HG02981 (cell line): ENCODE results near the gene PLEKHA7.

Experiments
- ATAC-seq: cut with Tn5 transposase; IDR thresholded peaks from one replicate; pipeline ENCODE4 v1.9.1; 2021; ENCODE audit warnings: mild to moderate bottlenecking, moderate library complexity; ENCODE audit not compliant: unreplicated experiment

PLEKHA7 gene

DNA sequence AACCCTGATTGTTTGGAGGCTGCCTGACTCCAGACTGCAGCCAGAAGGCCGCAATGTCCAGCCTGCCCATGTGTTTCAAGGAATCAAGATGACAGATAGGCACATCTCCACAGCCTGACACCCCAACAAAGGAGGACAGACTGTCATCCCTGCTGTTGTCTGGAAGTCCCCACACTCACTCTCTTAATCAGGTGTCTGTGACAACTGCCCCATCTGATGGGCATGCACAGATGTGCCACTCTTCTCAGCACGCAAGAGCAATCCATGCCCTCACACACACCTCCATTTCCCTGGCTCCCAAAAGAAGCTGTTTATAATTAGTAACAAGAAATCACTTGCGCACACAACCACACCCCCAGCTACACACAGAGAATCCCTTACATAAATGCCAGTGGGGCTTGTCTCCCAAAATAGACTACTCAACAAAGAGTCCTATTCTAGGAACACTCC, 158.2 kb downstream of the PLEKHA7 start:
- ATAC-seq, result no peak

DNA sequence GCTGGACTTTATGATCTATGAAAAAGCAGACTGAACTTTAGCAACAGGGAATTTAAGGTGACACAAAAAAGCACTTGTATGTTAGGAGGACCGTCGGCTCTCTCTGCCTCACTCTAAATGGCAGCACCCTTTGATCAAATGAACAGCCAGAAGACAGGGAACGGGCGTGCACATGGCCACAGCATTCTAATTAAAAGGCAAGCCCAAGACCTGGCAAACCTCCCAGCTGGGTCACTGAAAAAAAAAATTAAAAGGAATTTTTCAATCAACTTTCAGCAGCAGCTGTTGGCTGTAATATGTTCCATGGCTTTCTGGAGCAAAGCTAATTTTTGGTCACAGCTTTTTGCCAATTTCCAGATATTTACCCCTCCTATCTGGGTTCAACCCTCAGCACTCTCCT, 159.2 kb downstream of the PLEKHA7 start:
- ATAC-seq, result no peak

GRCh38 chr11:16853859-16854258, 160.4 kb downstream of the PLEKHA7 start:
- ATAC-seq, result no peak

- ATAC-seq, result no peak
Measured at GRCh38 chr11:16853266-16853665, 160.9 kb downstream of the PLEKHA7 start.

DNA sequence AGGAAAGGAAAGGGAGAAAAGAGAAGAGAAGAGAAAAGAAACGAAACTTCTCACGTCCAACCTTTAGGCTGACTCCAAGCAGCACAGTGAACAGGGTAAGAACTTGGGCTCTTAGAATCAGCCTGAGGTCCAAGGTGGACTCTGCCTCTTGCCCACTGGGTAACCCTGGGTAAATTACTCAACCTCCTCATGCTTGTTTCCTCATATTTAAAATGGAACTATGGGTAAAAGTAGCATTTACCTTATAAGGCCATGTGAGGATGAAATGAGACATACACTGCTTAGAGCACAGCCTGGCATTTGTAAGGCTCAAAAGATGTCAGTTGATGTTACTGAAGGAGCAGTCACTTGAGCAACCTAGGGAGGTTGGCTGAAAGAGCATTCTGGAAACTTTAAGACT, 167.9 kb downstream of the PLEKHA7 start:
- ATAC-seq, result no peak

DNA sequence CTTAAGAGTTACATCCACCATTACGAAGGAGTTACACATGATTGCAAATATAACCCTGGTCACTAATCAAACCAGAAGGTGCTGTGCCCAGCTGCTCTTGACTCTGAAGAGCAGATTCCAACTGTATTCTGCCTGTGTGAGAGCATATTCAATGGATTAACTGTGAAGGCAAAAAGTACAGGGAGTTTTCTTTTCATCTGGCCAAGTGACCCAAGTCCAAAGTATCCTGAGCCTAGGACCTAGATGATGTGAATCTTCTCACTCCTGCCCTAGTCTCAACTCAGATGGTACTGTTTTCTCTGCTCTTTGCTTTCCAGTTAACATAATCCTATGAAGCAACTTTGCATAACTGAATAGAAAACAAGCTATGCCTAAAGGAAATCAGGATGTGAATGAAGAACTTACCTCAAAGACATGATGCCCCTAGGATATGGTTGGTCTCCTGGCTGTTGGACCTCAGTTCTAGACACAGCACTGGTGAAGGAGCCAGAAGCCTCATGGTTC, 169.9 kb downstream of the PLEKHA7 start:
- no peak for ATAC-seq

- ATAC-seq, result no peak
Measured at GRCh38 chr11:16843294-16843693, 170.9 kb downstream of the PLEKHA7 start.

DNA sequence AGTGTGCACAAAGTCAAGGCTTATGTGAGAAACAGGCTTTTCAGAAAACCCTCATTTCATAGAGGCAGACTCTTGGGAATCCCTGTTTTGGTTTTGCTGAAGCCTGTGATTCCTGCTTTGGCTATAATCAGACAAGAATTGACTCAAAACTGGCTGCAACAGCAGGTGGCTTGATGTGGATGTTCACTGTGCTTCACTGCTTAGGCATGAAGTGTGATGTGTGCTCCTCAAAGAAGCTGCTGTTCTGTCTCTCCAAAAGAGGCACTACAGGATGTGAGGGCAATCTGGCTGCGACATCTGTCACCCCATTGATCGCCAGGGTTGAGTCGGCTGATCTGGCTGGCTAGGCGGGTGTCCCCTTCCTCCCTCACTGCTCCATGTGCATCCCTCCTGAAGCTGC, 172.2 kb downstream of the PLEKHA7 start:
- no peak for ATAC-seq

DNA sequence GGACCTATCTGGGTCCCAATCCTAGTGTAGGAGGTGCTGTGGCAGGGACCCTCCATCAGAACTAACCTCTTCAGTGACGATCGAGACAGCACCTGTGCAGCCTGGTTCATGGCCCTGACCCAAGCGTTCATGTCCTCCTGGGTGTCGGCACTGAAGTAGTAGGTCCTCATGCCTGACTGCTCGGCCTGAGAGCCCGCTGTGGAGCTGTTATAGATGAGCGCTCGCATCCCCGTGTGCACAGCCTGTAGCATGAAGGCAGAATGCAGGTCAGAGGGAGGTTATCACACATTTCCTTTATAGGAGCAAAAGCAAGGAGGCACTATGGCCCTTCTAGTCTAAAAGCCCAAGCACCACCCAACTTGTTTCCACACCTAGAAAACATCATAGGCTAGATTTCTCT, 172.7 kb downstream of the PLEKHA7 start:
- no peak for ATAC-seq

DNA sequence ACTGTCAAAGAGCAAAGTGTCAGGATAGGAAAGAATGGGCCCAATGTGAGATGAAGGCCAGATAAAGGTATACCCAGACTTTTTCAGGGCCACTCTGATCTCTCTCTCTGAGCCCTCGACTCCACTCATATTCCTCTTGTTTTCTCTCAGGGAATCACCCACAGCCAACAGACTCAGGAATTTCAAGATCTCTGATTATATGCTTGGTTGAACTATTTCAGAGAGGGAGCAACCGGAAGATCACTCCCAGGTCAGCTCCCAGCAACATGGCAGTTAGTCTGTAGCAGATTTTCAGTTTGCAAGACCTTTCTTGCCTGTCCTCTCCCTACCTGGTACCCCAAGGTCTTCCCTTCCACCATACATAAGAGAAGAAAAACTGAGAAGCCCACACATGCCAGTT, 173.3 kb downstream of the PLEKHA7 start:
- no peak for ATAC-seq

DNA sequence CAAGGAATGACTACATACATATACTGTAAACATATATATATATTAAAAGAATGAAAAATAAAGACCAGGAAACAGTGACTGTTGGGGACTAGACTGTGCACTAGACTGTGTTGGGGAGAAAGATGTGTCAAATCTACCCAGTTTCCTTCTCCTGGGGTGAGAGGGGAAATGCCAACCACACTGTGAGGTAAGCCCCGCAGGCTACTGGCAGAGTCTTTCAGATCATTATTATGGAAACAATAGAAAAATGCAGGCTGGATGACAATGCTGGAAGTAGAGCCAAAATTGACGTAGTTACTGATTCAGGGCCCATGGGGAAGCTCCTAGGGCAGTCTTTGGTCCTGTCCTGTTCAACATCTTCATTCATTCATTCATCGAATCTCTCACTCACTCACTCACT, 174.4 kb downstream of the PLEKHA7 start:
- ATAC-seq, result no peak

- ATAC-seq, result no peak
Measured at GRCh38 chr11:16834384-16834783, 179.8 kb downstream of the PLEKHA7 start.

GRCh38 chr11:16833026-16833425, 181.2 kb downstream of the PLEKHA7 start:
- no peak for ATAC-seq

- ATAC-seq, result no peak
Measured at GRCh38 chr11:16832193-16832539, 182.0 kb downstream of the PLEKHA7 start.

DNA sequence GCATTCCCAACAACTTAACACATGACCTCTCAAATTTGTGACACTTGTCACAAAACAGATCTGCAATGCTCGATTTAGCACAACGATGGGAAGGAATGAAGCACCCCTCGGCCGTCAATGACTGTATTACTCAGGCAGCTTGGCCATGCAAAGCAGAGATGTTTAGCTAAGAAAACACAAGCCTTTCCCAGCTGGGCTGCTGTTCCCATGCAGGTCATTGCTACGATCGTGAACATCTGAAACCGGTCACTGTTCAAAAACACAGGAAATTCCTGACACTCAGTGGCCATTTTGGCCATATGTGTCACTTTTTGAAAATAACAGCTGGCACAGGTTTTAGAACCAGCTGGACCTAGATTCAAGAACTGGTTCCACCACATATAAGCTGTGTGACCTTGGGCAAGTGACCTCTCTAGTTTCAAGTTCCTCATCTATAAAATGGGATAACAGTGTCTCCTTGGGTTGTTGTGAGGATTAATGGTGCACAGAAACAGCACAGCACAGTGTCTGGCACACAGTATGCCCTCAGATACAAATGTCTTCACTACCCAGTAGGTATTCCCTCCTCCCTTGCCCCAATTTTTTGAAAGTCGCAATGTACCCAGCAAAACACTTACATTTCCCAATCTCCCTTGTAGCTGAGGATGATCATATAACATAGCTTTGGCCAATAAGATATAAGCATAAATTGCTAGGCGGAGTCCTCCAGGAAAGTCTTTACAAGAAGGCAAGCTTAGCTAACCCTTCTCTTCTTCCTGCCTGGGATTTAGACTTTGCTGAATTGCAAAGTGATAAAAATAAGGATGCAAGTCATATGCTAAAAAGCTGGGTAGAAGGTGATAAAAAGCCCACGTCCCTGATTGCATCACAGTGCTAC, 182.7 kb downstream of the PLEKHA7 start:
- no peak for ATAC-seq

GRCh38 chr11:16827139-16827538, 187.1 kb downstream of the PLEKHA7 start:
- no peak for ATAC-seq

- no peak for ATAC-seq
Measured at GRCh38 chr11:16825968-16826367, 188.2 kb downstream of the PLEKHA7 start.

DNA sequence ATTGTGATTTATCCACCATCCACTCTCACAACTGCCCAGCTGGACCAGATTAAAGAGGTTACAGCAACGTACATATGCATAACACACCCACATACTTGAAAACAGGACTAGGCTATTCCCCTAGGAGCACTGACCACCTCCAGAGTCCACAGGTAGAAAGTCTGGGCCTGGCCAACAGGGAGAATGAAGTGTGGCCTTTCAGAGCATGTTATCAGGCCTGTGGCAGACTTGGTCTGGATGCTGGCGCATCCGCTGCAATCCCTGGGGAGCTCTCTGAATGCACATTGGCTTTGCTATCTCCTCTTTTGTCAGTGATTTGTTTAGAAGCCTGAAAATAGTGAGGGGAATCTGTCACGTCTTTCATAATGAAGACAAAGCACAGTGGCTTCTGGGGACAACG, 189.1 kb downstream of the PLEKHA7 start:
- no peak for ATAC-seq

GRCh38 chr11:16820324-16821092, 193.7 kb downstream of the PLEKHA7 start:
- peak; percentile 85 for ATAC-seq

DNA sequence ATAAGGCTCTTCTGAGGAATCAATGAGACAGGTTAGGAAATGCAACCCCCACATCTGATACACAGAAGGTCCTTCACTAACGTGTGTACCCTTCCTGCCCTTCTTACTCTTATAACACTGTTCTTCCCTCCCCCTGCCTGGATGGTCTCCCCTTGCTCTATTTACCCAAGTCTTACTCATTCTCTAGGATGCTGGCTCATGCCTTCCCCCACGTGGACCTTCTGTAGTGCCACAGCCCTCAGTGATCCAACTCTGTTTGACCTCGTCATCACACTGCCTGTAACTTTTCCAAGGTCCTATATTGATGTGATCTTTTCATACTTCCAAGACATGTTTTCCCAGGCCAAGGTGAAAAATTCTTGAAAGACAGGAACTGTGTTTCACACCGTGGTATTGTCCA, 195.9 kb downstream of the PLEKHA7 start:
- ATAC-seq, result no peak

DNA sequence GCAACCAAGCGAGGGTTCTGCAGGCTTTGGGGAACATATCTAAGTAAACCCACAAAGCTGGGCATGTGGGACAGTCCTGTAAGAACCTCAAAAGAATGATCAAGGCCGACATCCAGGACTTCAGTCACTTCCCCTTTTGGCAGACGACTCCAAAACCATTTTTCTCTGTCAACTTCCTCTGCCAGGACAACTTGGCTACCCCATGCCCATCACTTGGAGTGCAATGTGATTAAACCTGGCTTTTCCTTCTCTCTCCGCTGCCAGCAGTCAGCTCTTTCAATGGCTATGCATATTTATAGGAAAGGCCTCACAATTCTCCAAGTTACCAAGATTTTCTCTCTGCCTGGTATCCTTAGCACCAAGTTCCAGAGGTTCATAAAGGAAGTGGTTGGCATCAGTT, 196.9 kb downstream of the PLEKHA7 start:
- no peak for ATAC-seq
